GM03348 (cell line): ENCODE results near the gene SORT1.

Experiments
- DNase-seq: peaks from one replicate; pipeline ENCODE4 v3.0.0; 2012; ENCODE audit warnings: low spot score

Gene SORT1

DNA sequence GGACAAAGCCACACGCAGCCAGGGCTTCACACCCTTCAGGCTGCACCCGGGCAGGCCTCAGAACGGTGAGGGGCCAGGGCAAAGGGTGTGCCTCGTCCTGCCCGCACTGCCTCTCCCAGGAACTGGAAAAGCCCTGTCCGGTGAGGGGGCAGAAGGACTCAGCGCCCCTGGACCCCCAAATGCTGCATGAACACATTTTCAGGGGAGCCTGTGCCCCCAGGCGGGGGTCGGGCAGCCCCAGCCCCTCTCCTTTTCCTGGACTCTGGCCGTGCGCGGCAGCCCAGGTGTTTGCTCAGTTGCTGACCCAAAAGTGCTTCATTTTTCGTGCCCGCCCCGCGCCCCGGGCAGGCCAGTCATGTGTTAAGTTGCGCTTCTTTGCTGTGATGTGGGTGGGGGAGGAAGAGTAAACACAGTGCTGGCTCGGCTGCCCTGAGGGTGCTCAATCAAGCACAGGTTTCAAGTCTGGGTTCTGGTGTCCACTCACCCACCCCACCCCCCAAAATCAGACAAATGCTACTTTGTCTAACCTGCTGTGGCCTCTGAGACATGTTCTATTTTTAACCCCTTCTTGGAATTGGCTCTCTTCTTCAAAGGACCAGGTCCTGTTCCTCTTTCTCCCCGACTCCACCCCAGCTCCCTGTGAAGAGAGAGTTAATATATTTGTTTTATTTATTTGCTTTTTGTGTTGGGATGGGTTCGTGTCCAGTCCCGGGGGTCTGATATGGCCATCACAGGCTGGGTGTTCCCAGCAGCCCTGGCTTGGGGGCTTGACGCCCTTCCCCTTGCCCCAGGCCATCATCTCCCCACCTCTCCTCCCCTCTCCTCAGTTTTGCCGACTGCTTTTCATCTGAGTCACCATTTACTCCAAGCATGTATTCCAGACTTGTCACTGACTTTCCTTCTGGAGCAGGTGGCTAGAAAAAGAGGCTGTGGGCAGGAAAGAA is 122.9 kb downstream of the SORT1 start:
- DNase-seq: no peak

DNA sequence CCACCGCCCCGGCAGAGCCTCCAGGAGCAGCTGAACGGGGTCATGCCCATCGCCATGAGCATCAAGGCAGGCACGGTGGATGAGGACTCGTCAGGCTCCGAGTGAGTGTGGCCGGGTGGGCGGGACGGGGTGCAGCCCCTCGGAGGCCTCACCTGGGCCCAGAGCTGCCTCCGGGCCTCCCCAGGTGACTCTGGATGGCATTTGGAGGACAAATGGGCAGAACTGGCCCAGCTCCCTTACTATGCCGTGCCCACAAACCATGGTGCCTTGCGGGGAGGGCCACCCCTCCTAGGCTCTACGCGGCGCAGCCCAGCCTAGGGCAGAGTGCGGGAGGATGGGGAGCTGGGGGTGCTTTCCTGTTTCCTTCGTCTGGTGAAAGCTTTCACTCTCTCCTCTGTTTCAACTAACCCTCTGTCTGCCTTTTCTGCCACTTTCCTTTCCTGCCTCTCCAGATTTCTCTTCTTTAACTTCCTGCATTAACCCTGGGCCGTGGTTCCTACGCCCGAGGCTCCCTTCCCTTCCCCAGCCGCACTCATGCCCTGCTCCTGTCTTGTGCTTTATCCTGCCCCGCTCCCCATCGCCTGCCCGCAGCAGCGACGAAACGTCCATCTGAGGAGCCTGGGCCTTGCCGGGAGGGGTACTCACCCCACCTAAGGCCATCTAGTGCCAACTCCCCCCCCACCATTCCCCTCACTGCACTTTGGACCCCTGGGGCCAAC is 124.0 kb downstream of the SORT1 start:
- DNase-seq: no peak

DNA sequence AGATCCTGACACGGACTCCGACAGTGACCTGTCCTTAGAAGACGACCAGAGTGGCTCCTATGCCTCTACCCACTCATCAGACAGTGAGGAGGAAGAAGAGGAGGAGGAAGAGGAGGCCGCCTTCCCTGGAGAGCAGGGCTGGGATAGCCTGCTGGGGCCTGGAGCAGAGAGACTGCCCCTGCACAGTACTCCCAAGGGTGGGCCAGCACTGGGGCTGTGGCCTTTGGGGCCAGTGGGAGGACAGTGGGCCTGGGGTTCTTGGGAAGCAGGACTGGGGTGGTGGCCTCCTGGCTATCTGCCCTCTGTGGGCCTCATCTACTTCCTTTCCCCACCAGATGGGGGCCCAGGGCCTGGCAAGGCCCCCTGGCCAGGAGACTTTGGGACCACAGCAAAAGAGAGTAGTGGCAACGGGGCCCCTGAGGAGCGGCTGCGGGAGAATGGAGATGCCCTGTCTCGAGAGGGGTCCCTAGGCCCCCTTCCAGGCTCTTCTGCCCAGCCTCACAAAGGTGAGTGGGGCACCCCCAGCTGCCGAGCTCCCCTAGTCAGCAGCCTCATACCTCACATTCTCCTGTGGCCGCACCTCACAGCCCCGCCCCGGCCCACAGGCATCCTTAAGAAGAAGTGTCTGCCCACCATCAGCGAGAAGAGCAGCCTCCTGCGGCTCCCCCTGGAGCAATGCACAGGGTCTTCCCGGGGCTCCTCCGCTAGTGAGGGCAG is 124.7 kb downstream of the SORT1 start:
- DNase-seq: no peak

DNA sequence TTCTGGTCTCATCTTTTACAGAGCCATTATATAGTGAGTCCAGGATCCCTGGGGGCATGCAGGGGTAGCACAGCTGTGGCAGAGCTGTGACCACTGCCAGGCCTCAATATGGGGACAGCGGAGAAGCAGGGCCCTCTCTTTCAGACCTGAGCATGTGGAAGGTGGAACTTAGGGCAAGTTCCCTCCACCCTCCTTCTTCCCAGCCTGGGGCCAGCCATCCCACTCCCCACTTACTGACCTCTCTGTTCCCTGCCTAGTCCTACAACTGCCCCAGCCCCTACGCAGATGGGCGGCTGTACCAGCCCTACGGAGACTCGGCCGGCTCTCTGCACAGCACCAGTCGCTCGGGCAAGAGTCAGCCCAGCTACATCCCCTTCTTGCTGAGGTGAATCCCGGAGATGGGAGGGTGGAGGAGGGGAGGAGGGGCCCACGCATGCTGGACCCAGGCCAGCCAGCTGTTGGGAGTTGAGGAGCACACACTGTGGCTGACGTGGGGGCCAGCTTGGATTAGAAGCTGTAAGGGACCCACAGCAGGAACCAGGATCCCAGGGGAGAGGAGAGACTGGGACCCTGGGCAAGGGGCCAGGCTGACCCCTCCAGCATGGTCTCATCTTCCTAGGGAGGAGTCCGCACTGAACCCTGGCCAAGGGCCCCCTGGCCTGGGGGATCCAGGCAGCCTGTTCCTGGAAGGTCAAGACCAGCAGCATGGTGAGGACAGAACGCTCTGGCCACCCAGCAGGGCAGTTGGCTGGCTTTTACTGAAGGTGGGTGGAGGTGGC is 125.5 kb downstream of the SORT1 start:
- no peak for DNase-seq

DNA sequence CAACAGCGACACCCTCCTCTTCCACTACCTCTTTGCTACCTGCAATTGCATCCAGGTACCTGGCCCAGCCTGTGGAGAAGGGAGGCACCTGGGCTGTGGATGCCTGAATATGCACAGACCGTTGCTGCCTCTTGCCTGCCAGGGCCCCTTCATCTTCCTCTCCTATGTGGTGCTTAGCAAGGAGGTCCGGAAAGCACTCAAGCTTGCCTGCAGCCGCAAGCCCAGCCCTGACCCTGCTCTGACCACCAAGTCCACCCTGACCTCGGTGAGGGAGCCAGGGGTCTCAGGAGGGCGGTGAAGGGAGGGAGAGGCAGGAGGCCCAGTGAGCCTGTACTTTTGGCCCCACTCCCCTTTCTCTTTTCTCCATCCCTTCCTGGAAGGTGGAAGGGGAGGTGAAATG is 126.3 kb downstream of the SORT1 start:
- DNase-seq: no peak

DNA sequence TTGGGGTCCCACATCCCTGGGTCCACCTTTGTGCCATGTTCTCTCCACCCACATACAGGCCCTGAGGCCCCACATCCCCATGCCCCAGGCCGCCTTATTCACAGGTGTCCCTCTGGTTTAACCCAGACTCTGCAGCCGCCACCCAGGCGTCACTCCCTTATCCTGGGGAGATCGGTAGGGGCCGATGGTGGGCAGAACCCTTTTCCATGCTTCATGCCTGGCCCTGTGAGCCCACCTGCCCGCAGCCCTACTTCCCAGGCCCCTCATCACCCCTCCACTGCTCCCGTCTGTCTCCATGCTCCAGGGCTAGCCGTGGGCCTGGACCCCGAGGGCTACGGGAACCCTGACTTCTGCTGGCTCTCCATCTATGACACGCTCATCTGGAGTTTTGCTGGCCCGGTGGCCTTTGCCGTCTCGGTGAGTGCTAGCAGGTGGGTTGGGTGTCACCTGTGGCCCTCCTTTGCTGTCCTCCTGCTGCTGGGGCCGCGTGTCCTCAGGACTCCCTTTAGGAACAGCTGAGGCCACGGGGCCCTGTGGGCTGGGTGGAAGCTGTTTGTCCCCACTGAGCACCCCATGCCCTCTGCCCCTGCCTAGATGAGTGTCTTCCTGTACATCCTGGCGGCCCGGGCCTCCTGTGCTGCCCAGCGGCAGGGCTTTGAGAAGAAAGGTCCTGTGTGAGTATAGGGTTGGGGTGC is 126.9 kb downstream of the SORT1 start:
- no peak for DNase-seq

DNA sequence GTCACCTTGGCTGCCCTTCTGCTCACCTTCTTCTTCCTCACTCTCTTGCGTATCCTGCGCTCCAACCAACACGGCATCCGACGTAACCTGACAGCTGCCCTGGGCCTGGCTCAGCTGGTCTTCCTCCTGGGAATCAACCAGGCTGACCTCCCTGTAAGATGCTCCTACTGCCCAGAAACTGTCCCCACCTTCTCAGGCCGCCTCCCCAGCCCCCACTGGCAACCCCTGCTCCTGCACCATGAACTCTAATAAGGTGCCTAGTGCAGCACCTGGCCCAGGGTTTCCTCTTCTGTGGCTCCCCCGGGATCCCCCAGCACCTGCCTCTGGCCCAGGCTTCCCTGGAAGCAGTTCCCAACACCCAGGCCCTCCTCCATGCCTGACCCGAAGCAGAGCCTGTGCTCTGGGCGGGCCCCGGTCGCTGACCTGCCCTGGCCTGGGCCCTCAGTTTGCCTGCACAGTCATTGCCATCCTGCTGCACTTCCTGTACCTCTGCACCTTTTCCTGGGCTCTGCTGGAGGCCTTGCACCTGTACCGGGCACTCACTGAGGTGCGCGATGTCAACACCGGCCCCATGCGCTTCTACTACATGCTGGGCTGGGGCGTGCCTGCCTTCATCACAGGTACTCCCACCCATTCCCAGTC is 127.6 kb downstream of the SORT1 start:
- no peak for DNase-seq

DNA sequence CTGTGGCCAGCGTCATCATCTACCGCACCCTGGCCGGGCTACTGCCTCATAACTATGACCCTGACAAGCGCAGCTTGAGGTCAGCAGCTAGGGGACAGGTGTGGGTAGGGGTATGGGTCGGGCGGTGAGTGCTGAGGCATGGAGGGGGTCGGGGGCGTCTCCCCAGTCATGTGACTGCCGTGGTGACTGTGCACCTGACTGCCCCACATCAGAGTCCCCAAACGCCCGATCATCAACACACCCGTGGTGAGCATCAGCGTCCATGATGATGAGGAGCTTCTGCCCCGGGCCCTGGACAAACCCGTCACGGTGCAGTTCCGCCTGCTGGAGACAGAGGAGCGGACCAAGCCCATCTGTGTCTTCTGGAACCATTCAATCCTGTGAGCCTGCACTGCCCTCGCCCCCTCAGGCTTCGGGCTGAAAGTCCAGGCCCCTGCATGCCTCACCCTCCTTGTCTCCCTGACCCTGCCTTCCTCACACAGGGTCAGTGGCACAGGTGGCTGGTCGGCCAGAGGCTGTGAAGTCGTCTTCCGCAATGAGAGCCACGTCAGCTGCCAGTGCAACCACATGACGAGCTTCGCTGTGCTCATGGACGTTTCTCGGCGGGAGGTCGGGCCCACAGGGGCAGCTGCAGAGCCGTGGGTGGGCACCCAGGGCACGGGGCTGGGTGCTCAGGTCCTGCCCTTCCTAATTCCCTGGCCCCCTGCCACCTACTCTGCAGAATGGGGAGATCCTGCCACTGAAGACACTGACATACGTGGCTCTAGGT is 128.3 kb downstream of the SORT1 start:
- DNase-seq: no peak

DNA sequence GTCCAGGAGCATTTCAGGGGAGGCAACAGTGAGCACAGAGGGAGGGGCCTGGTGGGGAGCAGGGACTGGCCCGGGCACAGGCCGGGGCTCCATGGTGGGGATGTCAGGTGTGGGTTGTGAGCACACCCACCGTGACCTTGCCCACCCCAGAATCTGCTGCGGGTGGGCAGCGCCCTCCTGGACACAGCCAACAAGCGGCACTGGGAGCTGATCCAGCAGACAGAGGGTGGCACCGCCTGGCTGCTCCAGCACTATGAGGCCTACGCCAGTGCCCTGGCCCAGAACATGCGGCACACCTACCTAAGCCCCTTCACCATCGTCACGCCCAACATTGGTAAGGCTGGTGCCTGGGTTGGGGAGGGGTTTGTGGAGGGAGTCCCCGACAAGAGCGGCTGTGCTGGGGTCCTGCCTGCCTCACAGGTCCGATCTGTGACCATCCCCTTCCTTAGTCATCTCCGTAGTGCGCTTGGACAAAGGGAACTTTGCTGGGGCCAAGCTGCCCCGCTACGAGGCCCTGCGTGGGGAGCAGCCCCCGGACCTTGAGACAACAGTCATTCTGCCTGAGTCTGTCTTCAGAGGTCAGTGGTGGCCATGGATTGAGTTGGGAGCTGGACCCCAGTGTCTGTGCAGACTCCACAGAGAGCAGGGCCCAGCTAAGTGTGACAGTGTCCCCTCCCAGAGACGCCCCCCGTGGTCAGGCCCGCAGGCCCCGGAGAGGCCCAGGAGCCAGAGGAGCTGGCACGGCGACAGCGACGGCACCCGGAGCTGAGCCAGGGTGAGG is 129.1 kb downstream of the SORT1 start:
- no peak for DNase-seq

DNA sequence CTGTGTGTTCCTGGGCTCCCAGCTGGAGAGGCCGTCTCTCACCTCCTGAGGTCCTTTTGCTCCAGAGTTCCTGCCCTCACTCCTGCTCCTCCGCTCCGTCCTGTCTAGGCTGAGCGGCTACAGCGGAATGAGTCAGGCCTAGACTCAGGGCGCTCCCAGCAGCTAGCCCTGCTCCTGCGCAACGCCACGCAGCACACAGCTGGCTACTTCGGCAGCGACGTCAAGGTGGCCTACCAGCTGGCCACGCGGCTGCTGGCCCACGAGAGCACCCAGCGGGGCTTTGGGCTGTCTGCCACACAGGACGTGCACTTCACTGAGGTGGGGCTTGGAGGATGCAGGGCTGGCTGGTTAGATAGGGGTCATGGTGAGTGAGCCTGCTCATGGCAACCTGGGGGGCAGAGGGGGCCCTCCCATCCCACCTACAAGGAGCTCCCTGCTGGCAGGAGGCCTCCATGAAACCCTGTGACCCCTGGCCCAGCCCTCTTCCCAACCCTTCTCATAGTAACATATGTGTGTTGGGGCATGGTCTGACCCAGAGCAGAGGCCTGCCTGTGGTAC is 129.9 kb downstream of the SORT1 start:
- DNase-seq: no peak

DNA sequence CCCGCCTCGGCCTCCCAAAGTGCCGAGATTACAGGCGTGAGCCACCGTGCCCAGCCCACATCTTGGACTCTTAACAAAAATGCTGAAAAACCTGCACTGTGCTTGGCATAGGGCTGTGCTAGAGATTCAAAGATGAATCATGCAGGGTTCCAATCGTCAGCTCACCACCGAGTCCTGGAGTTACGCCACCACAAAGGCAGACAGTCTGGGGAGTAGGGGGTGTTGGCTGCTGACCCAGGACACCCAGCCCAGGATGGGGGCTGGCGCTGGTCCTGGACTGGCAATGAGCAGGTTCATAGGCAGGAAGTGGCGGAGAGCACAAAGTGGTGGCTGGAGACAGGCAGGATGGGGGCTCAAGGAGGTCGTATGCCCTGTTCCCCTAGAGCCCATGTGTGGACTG is 130.8 kb downstream of the SORT1 start:
- peak; percentile 76 for DNase-seq

DNA sequence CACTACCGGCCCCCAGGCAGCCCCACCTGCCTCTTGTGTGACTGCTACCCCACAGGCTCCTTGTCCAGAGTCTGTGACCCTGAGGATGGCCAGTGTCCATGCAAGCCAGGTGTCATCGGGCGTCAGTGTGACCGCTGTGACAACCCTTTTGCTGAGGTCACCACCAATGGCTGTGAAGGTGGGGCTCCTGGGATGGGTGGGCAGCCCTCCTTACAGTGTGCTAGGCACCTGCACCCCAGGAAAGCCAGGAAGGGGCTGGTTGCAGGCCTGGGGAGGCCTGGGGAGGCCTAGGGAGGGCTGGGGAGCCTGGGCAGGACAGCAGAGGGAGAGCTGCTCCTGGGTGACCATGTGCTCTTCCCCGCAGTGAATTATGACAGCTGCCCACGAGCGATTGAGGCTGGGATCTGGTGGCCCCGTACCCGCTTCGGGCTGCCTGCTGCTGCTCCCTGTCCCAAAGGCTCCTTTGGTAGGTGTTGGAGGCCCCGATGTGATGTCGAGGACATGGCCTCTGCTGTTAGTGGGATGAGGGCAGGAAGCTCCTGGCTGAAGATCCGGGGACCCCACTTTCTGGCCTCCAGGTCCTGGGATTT is 131.9 kb downstream of the SORT1 start:
- no peak for DNase-seq

DNA sequence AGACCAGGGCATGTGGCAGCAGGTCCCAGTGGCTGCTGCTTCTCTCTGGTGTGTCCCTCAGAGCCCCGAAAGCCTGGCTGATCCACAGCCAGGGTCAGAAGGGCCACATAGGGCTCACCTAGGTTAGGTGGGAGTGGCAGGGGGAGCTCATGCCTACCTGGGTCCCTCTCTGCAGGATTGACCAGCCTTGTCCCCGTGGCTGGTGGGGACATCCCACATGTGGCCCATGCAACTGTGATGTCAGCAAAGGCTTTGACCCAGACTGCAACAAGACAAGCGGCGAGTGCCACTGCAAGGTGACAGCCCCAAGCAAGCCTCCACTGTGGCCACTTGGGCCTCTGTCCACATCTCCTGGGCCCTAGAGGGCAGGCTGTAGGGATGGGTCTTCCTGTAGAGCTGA is 132.7 kb downstream of the SORT1 start:
- no peak for DNase-seq

DNA sequence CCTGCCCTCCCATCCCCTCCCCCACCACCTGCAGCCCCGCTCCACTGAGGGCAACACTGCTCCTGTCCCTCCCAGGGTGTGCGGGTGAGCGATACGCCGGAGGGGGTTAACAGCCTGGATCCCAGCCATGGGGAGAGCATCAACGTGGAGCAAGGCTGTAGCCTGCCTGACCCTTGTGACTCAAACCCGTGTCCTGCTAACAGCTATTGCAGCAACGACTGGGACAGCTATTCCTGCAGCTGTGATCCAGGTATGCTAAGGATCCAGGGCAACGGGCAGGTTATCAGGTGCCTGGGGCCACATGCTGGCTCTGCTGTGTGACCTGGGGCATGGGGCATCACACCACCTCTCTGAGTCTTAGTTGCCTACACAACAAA is 133.4 kb downstream of the SORT1 start:
- no peak for DNase-seq

DNA sequence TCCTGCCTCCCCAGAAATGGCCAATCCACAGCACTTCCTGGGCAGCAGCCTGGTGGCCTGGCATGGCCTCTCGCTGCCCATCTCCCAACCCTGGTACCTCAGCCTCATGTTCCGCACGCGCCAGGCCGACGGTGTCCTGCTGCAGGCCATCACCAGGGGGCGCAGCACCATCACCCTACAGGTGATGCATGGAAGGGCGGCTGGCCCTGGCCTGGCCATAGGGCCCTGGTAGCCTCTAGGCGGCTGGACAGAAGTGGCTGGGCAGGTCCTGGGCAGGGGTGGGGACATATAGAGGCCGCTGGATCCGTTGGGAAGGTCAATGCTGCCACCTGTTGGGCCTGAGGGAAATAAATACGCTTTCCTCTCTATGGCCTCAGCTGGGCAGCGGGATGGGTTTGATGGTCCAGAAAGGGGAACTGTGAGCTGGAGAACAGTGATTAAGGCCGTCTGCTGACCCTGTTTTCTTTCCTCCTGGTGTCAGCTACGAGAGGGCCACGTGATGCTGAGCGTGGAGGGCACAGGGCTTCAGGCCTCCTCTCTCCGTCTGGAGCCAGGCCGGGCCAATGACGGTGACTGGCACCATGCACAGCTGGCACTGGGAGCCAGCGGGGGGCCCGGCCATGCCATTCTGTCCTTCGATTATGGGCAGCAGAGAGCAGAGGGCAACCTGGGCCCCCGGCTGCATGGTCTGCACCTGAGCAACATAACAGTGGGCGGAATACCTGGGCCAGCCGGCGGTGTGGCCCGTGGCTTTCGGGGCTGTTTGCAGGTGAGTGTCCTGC is 133.9 kb downstream of the SORT1 start:
- peak; percentile 90 for DNase-seq

DNA sequence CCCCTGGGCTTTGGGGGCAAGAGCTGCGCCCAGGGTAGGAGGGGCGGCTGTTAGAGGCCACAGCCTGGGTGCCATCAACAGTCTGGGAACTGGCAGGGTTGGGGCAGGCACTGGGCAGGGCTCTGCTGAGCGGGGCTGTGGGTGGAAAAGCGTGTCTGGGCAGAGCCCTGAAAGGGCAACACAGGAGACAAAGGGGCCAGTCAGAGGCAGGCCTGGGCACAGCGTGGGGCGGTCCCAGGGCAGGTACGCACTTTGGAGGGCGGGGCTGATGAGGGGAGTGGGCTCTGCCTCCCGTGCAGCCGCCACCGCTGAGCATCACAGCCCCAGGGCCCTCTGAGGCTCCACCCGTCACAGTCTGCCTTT is 134.5 kb downstream of the SORT1 start:
- DNase-seq: no peak

DNA sequence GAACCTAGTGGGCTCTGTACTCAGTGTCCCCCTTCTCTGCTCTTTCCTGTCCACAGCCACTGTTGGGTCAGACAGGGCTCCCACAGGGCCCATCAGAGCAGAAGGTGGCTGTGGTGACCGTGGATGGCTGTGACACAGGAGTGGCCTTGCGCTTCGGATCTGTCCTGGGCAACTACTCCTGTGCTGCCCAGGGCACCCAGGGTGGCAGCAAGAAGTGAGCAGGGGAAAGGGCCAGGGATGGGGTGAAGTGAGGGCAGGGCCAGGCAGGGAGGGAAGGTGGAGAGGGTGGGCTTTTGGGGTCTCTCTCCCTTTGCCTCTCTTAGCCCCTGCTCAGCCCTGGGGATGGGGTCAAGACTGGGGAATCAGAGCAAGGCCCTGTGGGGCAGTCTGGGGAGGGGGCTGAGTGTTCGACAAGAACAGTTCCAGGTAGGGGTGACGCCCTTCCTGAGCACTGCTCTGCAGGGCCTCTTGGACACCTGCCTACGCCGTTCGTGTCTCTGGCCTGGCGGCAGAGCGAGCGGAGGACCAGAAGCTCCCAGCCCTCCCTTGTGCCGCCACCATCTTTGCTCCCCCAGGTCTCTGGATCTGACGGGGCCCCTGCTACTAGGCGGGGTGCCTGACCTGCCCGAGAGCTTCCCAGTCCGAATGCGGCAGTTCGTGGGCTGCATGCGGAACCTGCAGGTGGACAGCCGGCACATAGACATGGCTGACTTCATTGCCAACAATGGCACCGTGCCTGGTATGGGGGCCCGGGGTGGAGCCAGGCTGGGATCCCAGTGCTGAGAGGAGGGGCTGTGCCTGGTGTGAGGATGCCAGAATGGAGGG is 135.3 kb downstream of the SORT1 start:
- DNase-seq: no peak
